Tibial nerve (tissue), 4 donors: ENCODE data around the gene NUP214. TPM values are rescaled to one million over a fixed set of nuclear protein-coding genes. Genes with fewer than 3 reads are reported as not detected.
"Not testable (repeated sequence)": the region's sequence is repeated elsewhere in the genome, so short reads cannot be mapped to it uniquely, and the experiment has no call there.

Experiments used
- DNase-seq, 2 donors: peaks; one replicate each; pipeline ENCODE4 v3.0.0-alpha.2; 2019; ENCODE audit warnings: low spot score in 2 of 2
- H3K27ac ChIP-seq, 4 donors: fragments of 200-600 bp; sonication (generic) in 3 of 4; one replicate each; pipeline ENCODE4 v1.5.1; 2017 to 2019; ENCODE audit warnings: mild to moderate bottlenecking in 1 of 4
- H3K27me3 ChIP-seq, 2 donors: fragments of 200-600 bp; sonication (generic) in 1 of 2; one replicate each; pipeline versions ENCODE4 v1.5.1 to v1.6.0; 2017 to 2019
- H3K36me3 ChIP-seq, 3 donors: fragments of 200-600 bp; sonication (generic); one replicate each; pipeline ENCODE4 v1.5.1; 2018 to 2019
- H3K4me1 ChIP-seq, 4 donors: fragments of 200-600 bp; sonication (generic) in 3 of 4; one replicate each; pipeline ENCODE4 v1.5.1; 2017 to 2019
- H3K4me3 ChIP-seq, 4 donors: fragments of 200-600 bp; sonication (generic) in 3 of 4; one replicate each; pipeline ENCODE4 v1.5.1; 2017 to 2019; ENCODE audit warnings: mild to moderate bottlenecking in 1 of 4, moderate library complexity in 1 of 4
- H3K9me3 ChIP-seq, 4 donors: fragments of 200-600 bp; sonication (generic) in 3 of 4; one replicate each; pipeline ENCODE4 v1.5.1; 2017 to 2019
- CTCF ChIP-seq, 5 experiments: fragments of 200-600 bp in 3 of 5; fragments of 450-650 bp in 2 of 5; sonication (generic) in 3 of 5; IDR thresholded peaks; one replicate each; pipeline ENCODE4 v1.5.1; 2016 to 2019; ENCODE audit warnings: antibody characterized with exemption in 5 of 5, mild to moderate bottlenecking in 3 of 5, moderate library complexity in 2 of 5
- EP300 ChIP-seq, 2 donors: sonication (generic); formaldehyde crosslinking; IDR thresholded peaks; one replicate each; pipeline ENCODE4 v1.6.1; 2017; ENCODE audit warnings: antibody characterized with exemption in 2 of 2, mild to moderate bottlenecking in 1 of 2
- POLR2A ChIP-seq, 2 donors: fragments of 450-650 bp; IDR thresholded peaks; one replicate each; pipeline ENCODE4 v1.6.1; 2017; ENCODE audit warnings: antibody characterized with exemption in 2 of 2, mild to moderate bottlenecking in 2 of 2, moderate library complexity in 2 of 2
- WGBS, 2 donors: methylation state at CpG; one replicate each; pipeline ENCODE4 v1.1.5; 2018; 5-methylcytosine and 5-hydroxymethylcytosine counted together
- total RNA-seq, 4 donors: library from RNA; depleted of rRNA; stranded (reverse); fragments of >200 nt; gene quantifications; one replicate each; pipeline ENCODE4 v1.1.0, GENCODE V29; 2016

NUP214 gene
- total RNA-seq, 4 donors from 2014 or later = 39.8 to 94.2 (median 70.2) TPM

- H3K27me3 ChIP-seq = no peaks in the 10 kb centered on the region
- TF ChIP-seq EP300 (IDR thresholded peaks at IDR 0.05) = no peak
- no peak for TF ChIP-seq POLR2A (IDR thresholded peaks at IDR 0.05)
- no peak for TF ChIP-seq CTCF (IDR thresholded peaks at IDR 0.05)
- no peak overlapping the region for H3K27ac ChIP-seq
- no peaks in the 10 kb centered on the region for H3K9me3 ChIP-seq
- peaks cover 2 to 99% (median 22%) of the 10 kb centered on the region in 3 donors for H3K36me3 ChIP-seq
- 95 to 96% methylated on average over 3 of the region's 3 CpGs for WGBS, 2 donors
- H3K4me1 ChIP-seq = no peaks in the 10 kb centered on the region
- H3K4me3 ChIP-seq = no peak overlapping the region
- DNase-seq = no peak
These were observed 76.5 kb downstream of the NUP214 start for GRCh38 chr9:131201856-131202255.

GRCh38 chr9:131203431-131204218, 78.2 kb downstream of the NUP214 start:
- Histone ChIP-seq H3K27me3 (no peaks in the 10 kb centered on the region), H3K27ac (no peak overlapping the region), H3K36me3 (peaks cover 2 to 99% (median 17%) of the 10 kb centered on the region in 3 donors), H3K4me3 (no peak overlapping the region), H3K4me1 (no peaks in the 10 kb centered on the region), H3K9me3 (no peaks in the 10 kb centered on the region)
- TF ChIP-seq EP300 (IDR thresholded peaks at IDR 0.05) (no peak), POLR2A (IDR thresholded peaks at IDR 0.05) (no peak), CTCF (IDR thresholded peaks at IDR 0.05) (no peak)
- no peak for DNase-seq
- WGBS, 2 donors = 79 to 83% methylated on average over 4 of the region's 4 CpGs

GRCh38 chr9:131204285-131204684, 78.9 kb downstream of the NUP214 start:
- Histone ChIP-seq H3K27ac (no peak overlapping the region), H3K4me1 (no peaks in the 10 kb centered on the region), H3K9me3 (no peaks in the 10 kb centered on the region), H3K4me3 (no peak overlapping the region), H3K36me3 (peaks cover 0 to 99% (median 12%) of the 10 kb centered on the region in 3 donors), H3K27me3 (no peaks in the 10 kb centered on the region)
- 80 to 81% methylated on average over 8 of the region's 8 CpGs for WGBS, 2 donors
- no peak for DNase-seq
- TF ChIP-seq POLR2A (IDR thresholded peaks at IDR 0.05) (no peak), CTCF (IDR thresholded peaks at IDR 0.05) (no peak), EP300 (IDR thresholded peaks at IDR 0.05) (no peak)

- Histone ChIP-seq H3K27ac (no peak overlapping the region), H3K9me3 (peaks cover 0 to 5% (median 0%) of the 10 kb centered on the region in 4 donors), H3K4me3 (no peak overlapping the region), H3K36me3 (peaks cover 0 to 99% (median 17%) of the 10 kb centered on the region in 3 donors), H3K27me3 (no peaks in the 10 kb centered on the region), H3K4me1 (no peaks in the 10 kb centered on the region)
- WGBS, 2 donors = 93 to 99% methylated on average over 3 of the region's 3 CpGs
- DNase-seq = no peak
- TF ChIP-seq EP300 (IDR thresholded peaks at IDR 0.05) = no peak
- TF ChIP-seq CTCF (IDR thresholded peaks at IDR 0.05) = no peak
- no peak for TF ChIP-seq POLR2A (IDR thresholded peaks at IDR 0.05)
These were observed 81.1 kb downstream of the NUP214 start for GRCh38 chr9:131206495-131206894.

- H3K36me3 ChIP-seq = peaks cover 0 to 71% (median 5%) of the 10 kb centered on the region in 3 donors
- H3K9me3 ChIP-seq = peaks cover 0 to 15% (median 0%) of the 10 kb centered on the region in 4 donors
- not testable (repeated sequence) for H3K4me1 ChIP-seq, H3K27ac ChIP-seq, H3K27me3 ChIP-seq, DNase-seq, H3K4me3 ChIP-seq
- WGBS, 2 donors = 88 to 94% methylated on average over 4 of the region's 4 CpGs
These were observed 86.5 kb downstream of the NUP214 start for GRCh38 chr9:131211920-131212319.
